Measurements from ENCODE around the gene ERMP1.

The ERMP1 gene

GRCh38 chr9:5773324-5773999 lies 59.5 kb downstream of the ERMP1 start:
- no peak for DNase-seq

GRCh38 chr9:5767968-5768932 lies 64.7 kb downstream of the ERMP1 start:
- no peak for DNase-seq

DNA sequence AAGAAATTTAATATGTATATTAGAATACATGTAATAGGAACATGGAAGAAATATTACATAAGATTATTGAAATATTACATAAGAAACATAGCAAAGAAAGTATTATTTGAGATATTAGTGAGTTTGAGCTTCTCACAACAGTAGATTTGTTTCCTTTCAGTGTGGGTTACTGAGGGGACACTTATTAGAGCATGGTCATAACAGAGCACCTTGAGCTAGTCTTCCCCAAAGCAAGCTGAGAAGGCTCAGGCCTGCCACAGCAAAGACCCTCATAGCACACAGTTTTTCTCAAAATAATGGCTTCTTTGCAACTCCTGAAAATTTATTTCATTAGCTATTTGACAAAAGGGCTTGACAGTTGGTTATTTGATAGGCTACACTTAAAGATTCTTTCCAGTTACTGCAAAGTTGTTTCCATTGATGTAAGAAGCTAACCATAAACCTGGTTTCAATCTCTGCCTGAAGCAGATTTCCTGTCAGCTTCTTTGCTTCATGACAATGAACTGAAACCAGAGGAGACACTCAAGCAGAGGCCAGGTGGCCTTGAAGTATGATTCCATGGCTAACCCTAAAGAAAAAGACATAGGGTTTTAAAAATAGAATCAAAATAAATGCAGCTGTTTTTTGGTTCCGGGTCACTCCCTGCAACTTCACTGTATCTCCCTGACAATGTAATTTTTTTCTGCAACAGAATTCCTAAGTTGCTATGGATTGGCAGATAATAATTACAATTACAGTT lies 68.6 kb downstream of the ERMP1 start:
- DNase-seq: no peak

- no peak for DNase-seq
These were observed 70.5 kb downstream of the ERMP1 start for GRCh38 chr9:5762421-5762820.

- no peak for DNase-seq
These were observed 72.6 kb downstream of the ERMP1 start for GRCh38 chr9:5760338-5760737.

GRCh38 chr9:5756633-5757032 lies 76.3 kb downstream of the ERMP1 start:
- no peak for DNase-seq

- no peak for DNase-seq
These were observed 82.3 kb downstream of the ERMP1 start for GRCh38 chr9:5750569-5750968.

DNA sequence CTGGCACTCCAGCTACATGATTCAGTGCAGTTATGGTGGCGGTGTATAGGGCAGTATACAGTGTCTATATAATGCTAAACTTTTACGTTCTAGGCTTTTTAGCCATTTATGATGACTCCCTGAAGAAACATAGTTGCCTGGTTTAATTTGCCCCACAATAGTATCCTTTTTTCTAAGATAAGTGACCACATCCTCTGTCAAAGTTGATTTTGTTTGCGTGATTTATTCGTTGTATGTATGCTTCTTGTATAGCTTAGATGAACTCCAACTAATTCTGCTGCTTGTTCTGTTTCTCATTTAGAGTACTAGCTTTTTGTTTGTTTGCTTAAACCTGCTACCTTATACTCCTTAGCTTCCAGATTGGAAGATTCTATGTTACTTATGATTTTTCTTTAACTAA lies 83.6 kb downstream of the ERMP1 start:
- DNase-seq: no peak

- DNase-seq: no peak
These were observed 84.5 kb downstream of the ERMP1 start for GRCh38 chr9:5748438-5748837.

DNA sequence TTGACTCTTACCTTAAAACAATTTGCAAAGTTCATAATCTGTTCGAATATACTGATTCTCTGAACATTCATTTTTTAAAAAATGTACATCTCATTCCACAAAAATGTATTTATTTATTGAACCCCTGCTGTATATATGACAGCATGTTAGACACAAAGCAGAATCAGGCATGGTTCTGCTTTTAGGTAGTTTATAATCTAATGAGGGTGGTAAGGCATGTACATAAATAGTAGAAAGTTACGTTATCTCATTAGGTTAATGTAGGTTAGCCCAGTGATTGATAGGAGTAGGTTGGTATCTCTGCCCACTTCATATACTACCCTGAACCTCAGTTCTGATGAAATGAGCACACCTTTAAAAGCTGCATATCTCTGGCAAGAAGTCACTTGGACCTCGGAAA lies 89.8 kb downstream of the ERMP1 start:
- no peak for DNase-seq

- DNase-seq: no peak
These were observed 96.2 kb downstream of the ERMP1 start for GRCh38 chr9:5736563-5737346.

GRCh38 chr9:5735072-5735471 lies 97.8 kb downstream of the ERMP1 start:
- no peak for DNase-seq

Data from CD4-positive, alpha-beta T cell treated with Interleukin-10 for 1 hour (primary cell).